ENCODE results near the gene RASA3.

DNA sequence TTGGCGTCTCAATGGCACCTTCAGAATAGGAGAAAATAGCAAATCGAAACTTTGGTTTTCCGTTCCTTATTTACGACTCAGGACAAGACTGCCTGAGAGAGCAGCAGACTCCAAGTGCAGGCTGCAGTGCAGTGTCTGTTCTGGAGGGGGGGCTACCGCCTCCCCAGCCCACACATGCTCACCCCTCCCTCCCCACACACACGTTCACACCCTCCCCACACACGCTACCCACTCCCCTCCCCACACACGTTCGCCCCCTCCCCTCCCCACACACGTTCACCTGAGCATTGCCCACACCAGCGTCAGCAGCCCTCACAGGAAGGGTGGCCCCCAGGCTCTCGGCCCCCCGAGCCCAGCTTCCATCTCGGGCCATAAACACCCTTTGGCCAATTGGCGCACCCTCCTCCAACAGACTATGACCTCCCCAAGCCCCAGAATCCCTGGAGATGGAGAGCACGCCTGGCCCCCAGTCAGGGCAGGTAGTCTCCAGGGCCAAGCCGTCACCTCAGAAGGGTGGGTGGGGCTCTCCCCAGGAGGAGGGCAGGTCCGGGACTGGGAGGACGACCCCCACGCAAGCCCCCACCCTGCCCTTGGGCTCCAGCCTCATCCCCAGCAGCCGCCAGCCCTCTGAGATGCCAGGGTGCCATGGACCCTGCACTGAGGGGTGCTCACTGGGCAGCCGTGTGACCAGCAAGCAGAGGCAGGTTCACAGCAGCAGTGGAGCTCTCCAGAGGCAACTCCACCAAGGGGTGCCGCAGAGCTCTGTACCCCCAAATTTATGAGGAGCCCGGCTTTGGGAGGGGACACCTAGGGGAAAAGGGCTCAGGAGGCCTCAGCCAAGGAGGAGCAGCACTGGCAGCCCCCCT lies 27.5 kb downstream of the RASA3 start:
- TF ChIP-seq, protein P1, sequence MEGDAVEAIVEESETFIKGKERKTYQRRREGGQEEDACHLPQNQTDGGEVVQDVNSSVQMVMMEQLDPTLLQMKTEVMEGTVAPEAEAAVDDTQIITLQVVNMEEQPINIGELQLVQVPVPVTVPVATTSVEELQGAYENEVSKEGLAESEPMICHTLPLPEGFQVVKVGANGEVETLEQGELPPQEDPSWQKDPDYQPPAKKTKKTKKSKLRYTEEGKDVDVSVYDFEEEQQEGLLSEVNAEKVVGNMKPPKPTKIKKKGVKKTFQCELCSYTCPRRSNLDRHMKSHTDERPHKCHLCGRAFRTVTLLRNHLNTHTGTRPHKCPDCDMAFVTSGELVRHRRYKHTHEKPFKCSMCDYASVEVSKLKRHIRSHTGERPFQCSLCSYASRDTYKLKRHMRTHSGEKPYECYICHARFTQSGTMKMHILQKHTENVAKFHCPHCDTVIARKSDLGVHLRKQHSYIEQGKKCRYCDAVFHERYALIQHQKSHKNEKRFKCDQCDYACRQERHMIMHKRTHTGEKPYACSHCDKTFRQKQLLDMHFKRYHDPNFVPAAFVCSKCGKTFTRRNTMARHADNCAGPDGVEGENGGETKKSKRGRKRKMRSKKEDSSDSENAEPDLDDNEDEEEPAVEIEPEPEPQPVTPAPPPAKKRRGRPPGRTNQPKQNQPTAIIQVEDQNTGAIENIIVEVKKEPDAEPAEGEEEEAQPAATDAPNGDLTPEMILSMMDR (conservative IDR thresholded peaks at IDR 0.05; ENCODE audit: low read length), result no peak
- TF ChIP-seq EZH2phosphoT487 (IDR thresholded peaks at IDR 0.05; ENCODE audit: borderline replicate concordance), result no peak
